GM18951 (cell line): ENCODE data around the gene ELF1.
"Not testable (repeated sequence)": the region's sequence is repeated elsewhere in the genome, so short reads cannot be mapped to it uniquely, and the experiment has no call there.

Experiments used
- POLR2A ChIP-seq: IDR thresholded peaks from 4 replicates; pipeline ENCODE4 v1.6.1; 2011; ENCODE audit warnings: mild to moderate bottlenecking; ENCODE audit not compliant: insufficient read length, insufficient read depth; ENCODE audit errors: extremely low read depth
- in situ Hi-C: fragments of 300-500 bp; cut with MboI; formaldehyde crosslinking; loops from one replicate; pipeline ENCODE4 v1.12.0; 2022; ENCODE audit warnings: low sequenced_read_pairs, mixed read lengths, inconsistent platforms; ENCODE audit not compliant: unreplicated experiment

Gene ELF1

GRCh38 chr13:40979232-40979631 lies 39.9 kb downstream of the ELF1 start:
- no peak for TF ChIP-seq POLR2A
- in situ Hi-C loops: no loop called here

- in situ Hi-C loops: not testable (repeated sequence)
Observed at GRCh38 chr13:40978109-40978508, 41.0 kb downstream of the ELF1 start.

GRCh38 chr13:40975441-40975840 lies 43.7 kb downstream of the ELF1 start:
- in situ Hi-C loops: no loop called here
- no peak for TF ChIP-seq POLR2A

GRCh38 chr13:40974460-40975407 lies 44.4 kb downstream of the ELF1 start:
- in situ Hi-C loops: no loop called here
- no peak for TF ChIP-seq POLR2A

GRCh38 chr13:40973409-40973808 lies 45.7 kb downstream of the ELF1 start:
- in situ Hi-C loops: no loop called here
- TF ChIP-seq POLR2A: no peak

- no peak for TF ChIP-seq POLR2A
- in situ Hi-C loops: no loop called here
Observed at GRCh38 chr13:40971321-40971720, 47.8 kb downstream of the ELF1 start.

DNA sequence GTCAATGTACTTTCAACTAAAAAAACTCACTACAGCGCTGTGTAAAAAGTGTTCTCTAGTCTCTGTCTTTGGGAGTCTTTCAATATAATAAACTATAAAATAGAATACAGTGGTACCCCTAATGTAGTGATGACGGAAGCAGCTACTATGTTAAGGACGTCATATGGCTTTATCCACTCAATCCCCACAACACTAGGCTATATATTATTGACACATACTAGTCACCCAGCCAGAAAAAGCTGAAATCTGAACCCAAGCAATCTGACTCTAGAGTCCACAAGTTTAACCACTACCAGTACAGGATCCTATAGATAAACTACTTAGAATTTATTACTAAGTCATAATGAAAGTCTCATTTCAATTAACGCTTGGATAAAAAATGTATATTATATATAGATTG lies 48.3 kb downstream of the ELF1 start:
- no peak for TF ChIP-seq POLR2A

DNA sequence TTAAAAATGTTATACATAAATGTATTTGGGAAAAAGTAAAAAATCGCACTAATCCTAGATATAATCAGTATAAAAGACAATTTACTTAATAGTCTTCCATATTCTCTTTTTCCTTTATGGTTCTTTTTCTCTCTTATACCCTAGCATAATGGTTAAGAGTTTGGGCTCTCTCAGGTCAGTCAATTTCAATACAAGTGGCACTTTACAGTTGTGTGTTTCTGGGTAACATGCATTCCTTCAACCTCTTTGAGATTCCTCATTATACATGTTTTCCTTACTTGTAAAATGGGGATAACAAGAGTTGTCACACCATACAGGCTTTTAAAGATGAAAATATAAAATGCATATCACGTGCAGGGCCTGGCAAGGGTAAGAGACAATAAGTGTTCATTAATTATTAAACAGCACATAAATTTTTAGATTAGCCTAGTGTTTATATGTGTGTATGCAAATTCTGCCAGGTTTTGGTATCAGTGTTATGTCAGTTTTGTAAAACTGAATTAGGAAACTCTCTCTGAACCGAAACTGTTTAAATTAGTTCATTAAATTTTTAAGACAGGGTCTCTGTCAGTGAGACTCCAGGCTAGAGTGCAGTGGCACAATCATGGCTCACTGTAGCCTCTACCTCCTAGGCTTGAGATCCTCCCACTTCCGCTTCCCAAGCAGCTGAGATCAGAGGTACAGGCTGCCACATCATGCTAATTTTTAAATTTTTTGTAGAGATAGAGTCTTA lies 49.8 kb downstream of the ELF1 start:
- TF ChIP-seq POLR2A: no peak
- in situ Hi-C loops: no loop called here

More for the DNA sequence above, 48.3 kb downstream of the ELF1 start:
- in situ Hi-C loops: no loop called here

GRCh38 chr13:40968416-40969000 lies 50.6 kb downstream of the ELF1 start:
- TF ChIP-seq POLR2A: no peak
- in situ Hi-C loops: no loop called here

DNA sequence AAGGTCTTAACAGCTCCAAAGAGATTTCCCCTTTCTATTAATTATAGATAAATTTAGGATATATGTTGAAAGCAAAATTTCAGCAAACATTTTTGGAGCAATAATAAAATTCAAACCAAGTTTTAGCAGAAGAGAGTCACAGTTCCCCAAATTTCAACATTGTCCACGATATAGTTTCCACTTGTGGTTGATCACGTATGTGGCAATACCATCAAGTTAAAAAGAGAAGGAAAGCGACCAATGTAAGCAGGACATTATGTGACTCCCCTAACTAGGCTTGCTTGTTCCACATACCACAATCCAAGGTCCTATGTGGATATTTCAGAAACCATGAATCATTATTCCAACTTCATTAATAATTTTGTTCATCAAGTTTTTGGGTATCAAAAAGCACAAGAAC lies 52.8 kb downstream of the ELF1 start:
- in situ Hi-C loops: no loop called here

GRCh38 chr13:40963927-40964326 lies 55.2 kb downstream of the ELF1 start:
- no peak for TF ChIP-seq POLR2A
- in situ Hi-C loops: no loop called here

More for the DNA sequence above, 52.8 kb downstream of the ELF1 start:
- TF ChIP-seq POLR2A: no peak

DNA sequence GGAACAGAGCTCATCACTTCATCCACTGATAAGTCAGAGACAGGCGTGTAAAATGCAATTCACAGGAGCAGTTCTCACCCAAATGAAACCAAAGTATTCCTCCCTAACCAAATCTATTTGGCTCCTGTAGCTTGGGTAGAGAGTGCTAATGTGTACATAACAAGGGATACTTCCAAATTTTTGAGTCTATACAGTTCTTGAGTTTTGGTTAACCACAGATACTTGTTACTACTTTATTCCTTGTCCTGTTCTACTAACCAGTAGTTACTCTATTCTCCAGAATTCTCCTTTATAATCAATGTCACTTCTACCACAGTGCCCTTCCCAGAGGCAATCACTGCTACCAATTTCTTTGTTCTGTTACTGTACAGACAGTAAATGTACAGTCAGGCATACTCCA lies 57.3 kb downstream of the ELF1 start:
- in situ Hi-C loops: no loop called here
- no peak for TF ChIP-seq POLR2A

GRCh38 chr13:40961214-40961613 lies 57.9 kb downstream of the ELF1 start:
- TF ChIP-seq POLR2A: no peak
- in situ Hi-C loops: no loop called here

DNA sequence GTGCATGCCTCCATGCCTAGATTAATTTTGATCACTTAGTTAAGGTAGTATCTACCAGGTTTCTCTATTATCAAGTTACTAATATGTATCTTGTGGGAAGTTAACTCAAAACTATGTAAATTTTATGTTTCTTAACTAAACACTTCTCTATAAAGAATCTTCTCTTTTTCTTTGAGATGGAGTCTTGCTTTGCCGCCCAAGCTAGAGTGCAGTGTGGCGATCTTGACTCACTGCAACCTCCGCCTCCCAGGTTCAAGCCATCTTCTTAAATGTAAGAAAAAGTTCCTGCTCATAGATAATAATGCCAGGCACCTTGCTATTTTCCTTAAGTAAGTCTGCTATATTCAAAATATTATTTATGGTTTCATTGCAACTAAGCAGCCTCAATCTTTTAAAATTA lies 58.4 kb downstream of the ELF1 start:
- in situ Hi-C loops: no loop called here
- no peak for TF ChIP-seq POLR2A

- TF ChIP-seq POLR2A: no peak
- in situ Hi-C loops: no loop called here
Observed at GRCh38 chr13:40958655-40959054, 60.5 kb downstream of the ELF1 start.
